Endothelial cell (in vitro differentiated cells): Measurements from ENCODE around the gene SEC16A. TPM values are rescaled to one million over a fixed set of nuclear protein-coding genes. Genes with fewer than 3 reads are reported as not detected.
A peak's percentile ranks its signal among the peaks of the same experiment; 100 is the strongest.

Experiments used
- DNase-seq: peaks from one replicate; pipeline ENCODE4 v3.0.0; 2021; ENCODE audit warnings: low spot score
- H3K27ac Mint-ChIP-seq: one replicate; pipeline ENCODE4 v1.8.0; 2021; ENCODE audit warnings: mixed read lengths, inconsistent platforms; ENCODE audit not compliant: unreplicated experiment
- H3K27me3 Mint-ChIP-seq: one replicate; pipeline ENCODE4 v1.8.0; 2021; ENCODE audit warnings: mild to moderate bottlenecking, moderate library complexity, mixed read lengths, inconsistent platforms; ENCODE audit not compliant: unreplicated experiment
- H3K36me3 Mint-ChIP-seq: one replicate; pipeline ENCODE4 v1.8.0; 2021; ENCODE audit warnings: mild to moderate bottlenecking, low read depth, mixed read lengths, inconsistent platforms; ENCODE audit not compliant: unreplicated experiment
- H3K4me1 Mint-ChIP-seq: one replicate; pipeline ENCODE4 v1.8.0; 2021; ENCODE audit warnings: mild to moderate bottlenecking, mixed read lengths, inconsistent platforms; ENCODE audit not compliant: unreplicated experiment
- H3K4me3 Mint-ChIP-seq: one replicate; pipeline ENCODE4 v1.8.0; 2021; ENCODE audit warnings: mild to moderate bottlenecking, mixed read lengths, inconsistent platforms; ENCODE audit not compliant: unreplicated experiment
- H3K9me3 Mint-ChIP-seq: one replicate; pipeline ENCODE4 v1.8.0; 2021; ENCODE audit warnings: mixed read lengths, inconsistent platforms; ENCODE audit not compliant: unreplicated experiment
- CTCF ChIP-seq: fragments of 200-600 bp; sonication (generic); IDR thresholded peaks from one replicate; pipeline ENCODE4 v1.5.0; 2021; ENCODE audit warnings: antibody characterized with exemption; ENCODE audit not compliant: unreplicated experiment
- total RNA-seq: library from RNA; stranded (reverse); fragmentation: NEBNext Ultra II Directional; extraction: Animal tissue kit (Norgen Biotek cat#: 25700); gene quantifications from one replicate; pipeline ENCODE4 v1.2.1, GENCODE V29; 2021; ENCODE audit not compliant: unreplicated experiment

Gene SEC16A
- total RNA-seq, 1 donor from 2014 or later = 79.5 TPM

DNA sequence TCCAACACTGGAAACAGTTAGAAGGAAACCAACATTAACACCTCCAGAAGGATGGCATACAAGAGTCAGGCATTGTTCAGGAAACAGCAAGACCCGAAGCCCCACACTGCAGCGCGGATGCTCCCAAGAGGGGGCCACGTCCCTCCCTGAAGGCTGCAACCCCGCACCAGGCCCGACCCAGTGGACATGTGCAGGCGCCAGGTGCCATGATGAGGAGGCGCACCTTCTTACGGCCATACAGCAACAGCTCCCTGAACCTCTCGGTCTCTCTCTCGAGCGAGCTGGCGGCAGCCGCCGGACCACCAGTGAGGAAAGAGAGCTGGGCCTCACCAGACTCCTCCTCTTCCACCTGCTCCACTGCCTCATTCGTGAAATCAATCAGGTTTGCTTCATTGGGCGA lies 20.2 kb downstream of the SEC16A start:
- peaks cover 46% of the 10 kb centered on the region for H3K36me3 Mint-ChIP-seq
- no peaks in the 10 kb centered on the region for H3K9me3 Mint-ChIP-seq
- H3K27me3 Mint-ChIP-seq = no peaks in the 10 kb centered on the region
- DNase-seq = no peak
- TF ChIP-seq CTCF = no peak
- H3K4me3 Mint-ChIP-seq = no peak overlapping the region
- H3K27ac Mint-ChIP-seq = no peak overlapping the region
- no peaks in the 10 kb centered on the region for H3K4me1 Mint-ChIP-seq

GRCh38 chr9:136460772-136461325 lies 22.0 kb downstream of the SEC16A start:
- H3K27ac Mint-ChIP-seq = no peak overlapping the region
- DNase-seq = no peak
- H3K4me1 Mint-ChIP-seq = no peaks in the 10 kb centered on the region
- no peak overlapping the region for H3K4me3 Mint-ChIP-seq
- H3K27me3 Mint-ChIP-seq = peaks cover 6% of the 10 kb centered on the region
- H3K36me3 Mint-ChIP-seq = peaks cover 47% of the 10 kb centered on the region
- H3K9me3 Mint-ChIP-seq = no peaks in the 10 kb centered on the region
- no peak for TF ChIP-seq CTCF

- Mint-ChIP-seq H3K4me1 (no peaks in the 10 kb centered on the region), H3K27ac (no peak overlapping the region), H3K4me3 (peak overlapping the region; percentile 42), H3K27me3 (peaks cover 11% of the 10 kb centered on the region), H3K9me3 (no peaks in the 10 kb centered on the region), H3K36me3 (peaks cover 45% of the 10 kb centered on the region)
- no peak for TF ChIP-seq CTCF
- DNase-seq = no peak
Observed at GRCh38 chr9:136459425-136459824, 23.4 kb downstream of the SEC16A start.

DNA sequence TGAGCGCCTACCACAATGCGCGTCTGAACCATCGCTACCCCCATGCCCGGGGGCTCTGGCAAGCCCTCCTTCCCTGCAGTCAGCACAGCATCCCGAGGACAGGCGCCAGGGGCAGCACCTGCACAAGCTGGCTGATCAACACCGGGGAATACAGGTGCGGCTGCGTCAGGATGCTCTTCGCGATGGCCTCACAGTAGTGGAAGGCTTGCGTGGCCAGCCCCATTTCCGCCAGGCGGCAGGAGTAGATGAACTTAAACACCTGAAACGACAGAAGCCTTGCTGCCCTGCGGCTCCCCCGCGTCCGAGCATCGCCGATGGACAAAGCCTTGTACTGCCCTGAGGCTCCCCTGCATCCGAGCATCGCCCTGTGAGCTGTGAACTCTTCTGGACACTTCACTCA lies 25.5 kb downstream of the SEC16A start:
- Mint-ChIP-seq H3K9me3 (no peaks in the 10 kb centered on the region), H3K4me1 (no peaks in the 10 kb centered on the region), H3K27me3 (peaks cover 15% of the 10 kb centered on the region), H3K4me3 (no peak overlapping the region), H3K36me3 (peaks cover 52% of the 10 kb centered on the region), H3K27ac (no peak overlapping the region)
- no peak for DNase-seq
- no peak for TF ChIP-seq CTCF

- DNase-seq = no peak
- Mint-ChIP-seq H3K4me3 (no peak overlapping the region), H3K27me3 (peaks cover 16% of the 10 kb centered on the region), H3K36me3 (peaks cover 55% of the 10 kb centered on the region), H3K27ac (peak overlapping the region; percentile 36), H3K4me1 (no peaks in the 10 kb centered on the region), H3K9me3 (no peaks in the 10 kb centered on the region)
- no peak for TF ChIP-seq CTCF
Observed at GRCh38 chr9:136456258-136456657, 26.6 kb downstream of the SEC16A start.
